Spleen (tissue), 7 donors: ENCODE results near the gene OR5J2.

Experiments
- POLR2A ChIP-seq, 3 donors: fragments of 450-650 bp; IDR thresholded peaks; one replicate each; pipeline ENCODE4 v1.5.1; 2017; ENCODE audit warnings: antibody characterized with exemption in 3 of 3, mild to moderate bottlenecking in 1 of 3
- POLR2AphosphoS5 ChIP-seq, 3 donors: sonication (generic); formaldehyde crosslinking; IDR thresholded peaks; one replicate each; pipeline ENCODE4 v1.5.1; 2017; ENCODE audit warnings: antibody characterized with exemption in 3 of 3
- TF ChIP-seq, protein P1 (sequence below), 11 experiments: fragments of 200-600 bp in 7 of 11; fragments of 450-650 bp in 4 of 11; sonication (generic) in 4 of 11; IDR thresholded peaks in 8 of 11; conservative IDR thresholded peaks in 3 of 11; 1 replicate in 7 of 11; 2 replicates in 4 of 11; pipeline versions ENCODE4 v1.4.0 to v1.8.0; 2016 to 2021; ENCODE audit warnings: antibody characterized with exemption in 11 of 11, inconsistent platforms in 4 of 11, mild to moderate bottlenecking in 1 of 11
- donor health status: DM: no; HTN: no; CAD: no; lungs with moderate emphysema.
- donor health status: DM: no; HTN: no; CAD: no.
- donor health status: DM: no; HTN: no; CAD: no.

DNA sequence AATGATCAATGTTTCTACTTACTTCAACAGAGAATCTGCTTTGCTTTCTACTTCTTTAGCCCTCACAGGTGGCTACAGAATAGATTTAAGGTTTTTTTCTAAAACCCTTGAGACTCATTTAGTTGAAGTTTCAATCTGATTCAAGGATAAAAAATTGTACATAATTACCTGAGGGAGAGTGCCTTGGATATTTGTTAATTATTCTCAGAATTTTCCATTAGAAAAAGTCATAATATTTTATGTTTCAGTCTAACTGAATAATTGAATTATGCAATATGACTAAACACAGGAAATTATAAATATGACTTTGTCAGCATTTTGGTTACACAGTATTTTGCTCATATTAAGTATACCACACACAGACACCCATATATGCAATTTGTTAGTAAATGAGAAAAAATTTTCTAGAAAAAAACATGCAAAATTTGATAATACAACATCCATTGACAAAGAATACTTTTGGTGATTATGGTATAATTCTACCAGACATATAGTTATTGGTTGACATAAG, 36.2 kb upstream of the OR5J2 start, which contains the start of gene OR8J3:
- TF ChIP-seq, protein P1, sequence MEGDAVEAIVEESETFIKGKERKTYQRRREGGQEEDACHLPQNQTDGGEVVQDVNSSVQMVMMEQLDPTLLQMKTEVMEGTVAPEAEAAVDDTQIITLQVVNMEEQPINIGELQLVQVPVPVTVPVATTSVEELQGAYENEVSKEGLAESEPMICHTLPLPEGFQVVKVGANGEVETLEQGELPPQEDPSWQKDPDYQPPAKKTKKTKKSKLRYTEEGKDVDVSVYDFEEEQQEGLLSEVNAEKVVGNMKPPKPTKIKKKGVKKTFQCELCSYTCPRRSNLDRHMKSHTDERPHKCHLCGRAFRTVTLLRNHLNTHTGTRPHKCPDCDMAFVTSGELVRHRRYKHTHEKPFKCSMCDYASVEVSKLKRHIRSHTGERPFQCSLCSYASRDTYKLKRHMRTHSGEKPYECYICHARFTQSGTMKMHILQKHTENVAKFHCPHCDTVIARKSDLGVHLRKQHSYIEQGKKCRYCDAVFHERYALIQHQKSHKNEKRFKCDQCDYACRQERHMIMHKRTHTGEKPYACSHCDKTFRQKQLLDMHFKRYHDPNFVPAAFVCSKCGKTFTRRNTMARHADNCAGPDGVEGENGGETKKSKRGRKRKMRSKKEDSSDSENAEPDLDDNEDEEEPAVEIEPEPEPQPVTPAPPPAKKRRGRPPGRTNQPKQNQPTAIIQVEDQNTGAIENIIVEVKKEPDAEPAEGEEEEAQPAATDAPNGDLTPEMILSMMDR (IDR thresholded peaks at IDR 0.05 in 8 of 11, conservative IDR thresholded peaks at IDR 0.05 in 3 of 11): no peak
- TF ChIP-seq POLR2A (IDR thresholded peaks at IDR 0.05) (no peak), POLR2AphosphoS5 (IDR thresholded peaks at IDR 0.05) (no peak)
